GM11168 (cell line): ENCODE results near the gene TM4SF18.

Source experiments
- in situ Hi-C: fragments of 300-500 bp; cut with MboI; formaldehyde crosslinking; loops from one replicate; pipeline ENCODE4 v1.12.0; 2022; ENCODE audit warnings: low sequenced_read_pairs; ENCODE audit not compliant: unreplicated experiment

TM4SF18 gene

GRCh38 chr3:149331396-149331795 is 2.0 kb downstream of the TM4SF18 start:
- in situ Hi-C loops, result no loop called here

DNA sequence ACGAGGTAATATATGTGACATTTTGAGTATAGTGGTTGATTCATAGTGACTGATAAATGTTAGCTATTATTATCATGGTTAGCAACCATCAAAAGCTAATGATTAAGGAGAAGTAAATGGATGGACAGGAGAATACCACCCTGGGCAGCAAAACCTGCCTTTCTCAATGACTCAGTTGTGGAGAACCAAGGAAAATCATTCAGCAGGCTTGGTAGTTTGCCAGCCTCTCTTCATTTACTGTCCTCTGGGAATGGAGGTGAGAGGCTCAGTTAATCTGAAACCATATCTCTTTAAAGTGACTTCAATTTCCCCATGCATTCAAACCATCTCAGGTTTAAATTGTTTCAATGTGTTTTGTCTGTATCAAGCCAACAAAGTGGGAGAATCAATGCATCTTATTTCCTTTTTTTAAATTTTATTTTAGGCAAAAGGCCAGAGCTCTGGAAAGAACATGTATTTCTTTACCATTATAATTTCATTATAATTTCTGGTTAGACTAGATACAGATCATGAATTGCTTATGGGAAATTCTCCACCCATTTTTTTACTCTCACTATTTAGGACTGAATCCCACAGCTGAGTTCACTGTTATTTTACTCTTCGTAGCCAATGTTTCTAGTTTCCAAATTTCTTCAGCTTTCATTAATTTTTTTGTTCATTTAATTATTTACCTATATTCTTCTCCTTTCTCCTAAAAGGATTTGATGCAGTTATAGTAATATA is 2.7 kb downstream of the TM4SF18 start:
- in situ Hi-C loops, result no loop called here

- in situ Hi-C loops, result no loop called here
These were observed 6.3 kb downstream of the TM4SF18 start for GRCh38 chr3:149327156-149327555.

DNA sequence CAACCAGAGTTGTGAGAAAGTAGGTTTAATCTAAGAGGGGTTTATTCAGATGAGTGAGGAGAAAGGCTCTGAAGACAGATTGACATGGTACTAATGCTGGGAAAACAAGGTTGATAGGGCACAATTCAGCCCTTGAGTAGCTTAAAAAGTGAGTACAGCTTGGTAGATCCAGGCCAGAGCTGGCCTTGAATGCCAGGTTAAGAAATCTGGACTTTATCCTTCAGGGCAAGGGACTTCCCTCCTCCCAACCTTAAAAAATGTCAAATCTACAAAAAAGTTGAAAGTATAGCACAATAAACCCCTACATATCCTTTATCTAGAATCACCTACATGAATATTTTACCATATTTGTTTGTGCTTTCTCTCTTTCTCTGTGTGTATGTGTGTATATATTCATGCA is 7.9 kb downstream of the TM4SF18 start:
- in situ Hi-C loops, result no loop called here

DNA sequence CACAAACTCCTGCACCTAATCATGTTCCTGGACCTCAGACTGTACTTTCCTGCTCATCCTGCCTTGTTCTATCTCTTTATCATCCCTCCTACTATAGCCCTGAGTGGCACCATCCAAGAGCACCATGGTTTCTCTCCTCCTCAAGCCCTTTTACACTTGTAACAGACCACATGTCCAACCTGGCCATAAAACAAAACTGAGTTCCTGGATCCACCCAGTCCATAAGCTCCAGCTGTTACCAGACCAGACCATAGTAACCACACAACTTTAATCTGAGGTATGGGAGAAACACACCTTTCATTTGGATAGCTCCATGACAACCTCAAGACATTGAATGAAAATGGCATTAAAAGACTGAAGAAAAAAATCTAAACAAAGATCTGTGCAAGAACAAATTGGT is 9.1 kb downstream of the TM4SF18 start:
- in situ Hi-C loops, result no loop called here

- in situ Hi-C loops, result no loop called here
These were observed 11.8 kb downstream of the TM4SF18 start for GRCh38 chr3:149321640-149322039.

DNA sequence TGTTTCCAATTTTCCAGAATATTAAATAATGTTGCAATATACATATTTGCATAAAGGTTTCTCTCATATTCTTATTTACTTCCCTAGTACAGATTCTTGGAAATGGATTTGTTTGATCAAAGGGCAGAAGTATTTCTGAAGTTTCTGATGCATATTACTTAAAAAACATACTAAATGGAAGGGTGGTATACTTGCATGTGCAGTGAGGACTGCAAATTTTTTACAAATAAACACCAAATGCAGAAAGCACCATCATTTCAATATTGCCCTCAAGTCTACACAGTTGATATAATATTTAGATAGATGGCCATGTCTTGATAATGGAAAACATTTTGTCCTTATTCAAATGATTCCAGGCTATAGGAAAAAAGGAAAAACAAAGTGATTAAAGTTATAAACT is 12.3 kb downstream of the TM4SF18 start:
- in situ Hi-C loops, result no loop called here

GRCh38 chr3:149319750-149320149 is 13.7 kb downstream of the TM4SF18 start:
- in situ Hi-C loops, result no loop called here

GRCh38 chr3:149317072-149317471 is 16.4 kb downstream of the TM4SF18 start:
- in situ Hi-C loops, result no loop called here

DNA sequence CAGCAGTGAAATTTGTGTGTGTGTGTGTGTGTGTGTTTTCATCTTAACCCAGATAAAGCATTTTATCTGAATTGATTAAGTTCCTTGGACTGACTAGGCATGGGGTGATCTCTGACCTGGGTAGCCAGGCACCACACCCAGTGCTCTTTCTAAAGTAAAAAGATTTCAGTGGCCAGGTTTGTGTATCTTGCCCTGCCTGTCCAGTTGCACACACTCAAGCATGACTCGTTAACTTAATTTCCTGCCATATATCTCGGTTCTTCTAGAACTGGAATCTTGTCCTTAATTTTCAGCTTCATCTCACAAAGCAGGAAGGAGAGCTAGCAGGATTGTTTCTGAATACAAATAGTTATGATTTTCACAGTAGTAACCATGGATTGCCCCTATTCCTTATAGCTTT is 17.0 kb downstream of the TM4SF18 start:
- in situ Hi-C loops, result no loop called here

DNA sequence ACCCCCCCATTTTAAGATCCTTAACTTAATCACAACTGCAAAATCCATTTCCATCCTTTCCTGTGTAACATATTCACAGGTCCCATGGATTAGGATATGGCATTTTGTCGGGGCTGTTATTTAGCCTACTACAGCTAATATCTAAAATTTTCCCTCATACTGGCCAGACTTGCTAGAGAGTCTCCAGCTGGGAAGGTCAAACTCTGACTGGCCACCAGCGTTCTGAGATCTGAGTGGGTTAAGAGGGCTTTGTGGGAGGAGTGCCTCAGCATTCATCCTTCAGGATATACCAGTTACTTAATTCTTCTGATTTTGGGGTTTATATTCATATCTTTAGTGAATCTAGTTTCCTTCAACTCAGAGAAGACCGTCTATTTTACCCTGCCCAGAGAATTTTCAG is 17.7 kb downstream of the TM4SF18 start:
- in situ Hi-C loops, result no loop called here

- in situ Hi-C loops, result no loop called here
These were observed 18.4 kb downstream of the TM4SF18 start for GRCh38 chr3:149314807-149315578.

DNA sequence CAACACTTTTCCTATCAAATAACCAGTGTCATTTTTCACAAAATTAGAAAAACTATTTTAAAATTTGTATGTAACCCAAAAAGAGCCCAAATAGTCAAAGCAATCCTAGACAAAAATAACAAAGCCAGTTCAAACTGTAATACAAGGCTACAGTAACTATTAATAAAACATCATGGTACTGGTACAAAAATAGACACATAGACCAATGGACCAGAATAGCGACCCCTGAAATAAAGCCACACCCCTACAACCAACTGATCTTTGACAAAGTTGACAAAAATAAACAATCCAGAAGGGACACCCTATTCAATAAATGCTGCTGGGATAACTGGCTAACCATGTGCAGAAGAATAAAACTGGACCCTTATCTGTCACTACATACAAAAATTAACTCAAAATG is 19.9 kb downstream of the TM4SF18 start:
- in situ Hi-C loops, result no loop called here

DNA sequence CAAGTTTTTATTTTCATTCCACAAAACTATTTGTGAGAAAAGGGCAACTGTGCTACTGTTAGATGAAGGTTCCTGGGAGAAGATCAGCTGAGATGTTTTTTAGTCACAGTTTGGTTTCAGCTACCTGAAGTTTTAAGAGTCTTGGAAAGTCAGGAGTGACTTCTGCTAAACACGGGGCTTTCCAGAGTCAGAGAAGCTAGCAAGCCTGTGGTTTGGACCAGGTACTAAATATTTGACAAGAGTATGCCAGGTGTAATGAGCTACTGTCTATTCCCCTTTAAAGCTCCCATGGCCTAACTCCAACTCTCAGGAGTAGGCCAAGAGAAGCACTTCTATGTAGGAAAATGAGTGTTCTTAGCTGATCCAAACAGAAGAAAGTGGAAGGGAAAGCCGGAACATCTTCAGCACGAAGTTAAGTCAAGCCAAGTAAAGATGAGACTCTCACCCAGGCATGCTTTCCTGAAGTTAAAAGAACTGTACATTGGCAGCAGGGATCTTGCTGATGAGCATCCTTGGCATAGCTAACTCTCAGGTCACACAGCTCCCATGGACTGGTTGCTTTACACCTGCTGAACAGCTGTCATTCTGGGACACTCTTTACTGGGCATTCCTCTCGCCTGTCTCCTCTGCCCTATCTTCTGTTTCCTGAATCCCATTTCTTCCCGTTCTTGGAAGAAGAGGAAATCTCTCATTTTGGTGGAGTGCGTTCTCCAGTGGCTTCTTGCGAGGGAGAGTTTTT is 22.5 kb downstream of the TM4SF18 start:
- in situ Hi-C loops, result no loop called here

DNA sequence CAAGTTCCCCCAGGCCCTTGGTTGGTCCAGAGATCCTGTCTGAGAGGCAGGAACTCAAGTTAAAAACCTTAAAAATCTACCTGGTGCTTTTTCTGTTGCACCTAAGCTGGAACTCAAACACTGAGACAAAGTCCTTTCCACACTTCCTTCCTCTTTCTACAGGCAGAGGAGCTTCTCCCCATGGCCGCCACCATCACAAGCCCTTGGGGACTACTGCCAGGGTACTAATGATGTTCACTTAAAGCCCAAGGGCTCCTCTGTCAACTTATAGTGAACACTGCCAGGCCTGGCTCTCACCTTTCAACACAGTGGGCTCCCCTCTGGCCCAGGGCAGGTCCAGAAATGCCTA is 26.0 kb downstream of the TM4SF18 start:
- in situ Hi-C loops, result no loop called here

- in situ Hi-C loops, result no loop called here
These were observed 26.5 kb downstream of the TM4SF18 start for GRCh38 chr3:149306751-149307434.

DNA sequence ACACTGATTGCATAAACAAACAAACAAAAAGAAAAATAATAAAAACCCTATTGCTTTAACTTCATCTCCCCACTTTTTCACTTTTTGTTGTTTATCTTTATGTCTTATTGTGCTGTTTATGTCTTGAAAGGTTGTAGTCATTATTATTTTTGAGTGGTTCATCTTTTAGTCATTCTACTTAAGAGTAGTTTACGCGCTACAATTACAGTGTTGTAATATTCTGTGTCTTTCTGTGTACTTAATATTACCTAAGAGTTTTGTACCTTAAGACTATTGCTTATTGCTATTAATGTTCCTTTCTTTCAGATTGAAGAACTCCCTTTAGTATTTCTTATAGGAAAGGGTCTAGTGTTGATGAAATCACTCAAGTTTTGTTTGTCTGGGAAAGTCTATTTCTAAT is 28.1 kb downstream of the TM4SF18 start:
- in situ Hi-C loops, result no loop called here

GRCh38 chr3:149299938-149300801 is 33.3 kb downstream of the TM4SF18 start:
- in situ Hi-C loops, result no loop called here

- in situ Hi-C loops, result no loop called here
These were observed 36.5 kb downstream of the TM4SF18 start for GRCh38 chr3:149296972-149297371.

DNA sequence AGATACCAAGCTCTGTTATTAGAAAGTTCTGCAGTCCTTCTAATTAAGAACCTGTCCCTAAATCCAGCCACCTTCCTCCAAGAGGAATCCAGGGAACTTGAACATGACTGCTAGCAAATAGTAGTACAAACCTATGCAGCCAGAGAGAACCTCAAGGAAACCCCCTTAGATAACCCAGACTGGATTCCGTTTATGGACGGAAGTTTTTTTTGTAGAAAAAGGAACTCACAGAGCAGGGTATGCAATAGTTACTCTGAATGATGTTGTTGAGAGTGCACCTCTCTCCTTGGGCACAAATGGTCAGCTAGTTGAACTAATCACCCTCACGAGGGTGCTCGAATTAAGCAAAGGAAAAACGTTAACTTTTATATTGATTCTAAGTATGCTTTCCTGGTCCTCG is 40.8 kb downstream of the TM4SF18 start:
- in situ Hi-C loops, result no loop called here
